ENCODE data around the gene RNF31.
A peak's percentile ranks its signal among the peaks of the same experiment; 100 is the strongest.

GRCh38 chr14:24141097-24141880 lies 6.0 kb upstream of the RNF31 start, which contains the start of gene EMC9:
- TF ChIP-seq POLR2A (IDR thresholded peaks at IDR 0.05): peak in 3 of 4 donors; percentile 27 to 91 (median 67)
- TF ChIP-seq, protein P1, sequence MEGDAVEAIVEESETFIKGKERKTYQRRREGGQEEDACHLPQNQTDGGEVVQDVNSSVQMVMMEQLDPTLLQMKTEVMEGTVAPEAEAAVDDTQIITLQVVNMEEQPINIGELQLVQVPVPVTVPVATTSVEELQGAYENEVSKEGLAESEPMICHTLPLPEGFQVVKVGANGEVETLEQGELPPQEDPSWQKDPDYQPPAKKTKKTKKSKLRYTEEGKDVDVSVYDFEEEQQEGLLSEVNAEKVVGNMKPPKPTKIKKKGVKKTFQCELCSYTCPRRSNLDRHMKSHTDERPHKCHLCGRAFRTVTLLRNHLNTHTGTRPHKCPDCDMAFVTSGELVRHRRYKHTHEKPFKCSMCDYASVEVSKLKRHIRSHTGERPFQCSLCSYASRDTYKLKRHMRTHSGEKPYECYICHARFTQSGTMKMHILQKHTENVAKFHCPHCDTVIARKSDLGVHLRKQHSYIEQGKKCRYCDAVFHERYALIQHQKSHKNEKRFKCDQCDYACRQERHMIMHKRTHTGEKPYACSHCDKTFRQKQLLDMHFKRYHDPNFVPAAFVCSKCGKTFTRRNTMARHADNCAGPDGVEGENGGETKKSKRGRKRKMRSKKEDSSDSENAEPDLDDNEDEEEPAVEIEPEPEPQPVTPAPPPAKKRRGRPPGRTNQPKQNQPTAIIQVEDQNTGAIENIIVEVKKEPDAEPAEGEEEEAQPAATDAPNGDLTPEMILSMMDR (IDR thresholded peaks at IDR 0.05): peak; percentile 27 to 90 (median 80)

Data from esophagus squamous epithelium (tissue), 4 donors.